Stimulated activated CD4-positive, alpha-beta T cell treated with anti-CD3 and anti-CD28 coated beads, TNF-alpha, amount 100 ng/mL, for 48 hours (primary cell): ENCODE measurements around the gene RIMS1.

Experiments
- DNase-seq, 3 donors: peaks; one replicate each; pipeline ENCODE4 v3.0.0-alpha.2; 2020; ENCODE audit warnings: low read depth in 3 of 3

The RIMS1 gene

DNA sequence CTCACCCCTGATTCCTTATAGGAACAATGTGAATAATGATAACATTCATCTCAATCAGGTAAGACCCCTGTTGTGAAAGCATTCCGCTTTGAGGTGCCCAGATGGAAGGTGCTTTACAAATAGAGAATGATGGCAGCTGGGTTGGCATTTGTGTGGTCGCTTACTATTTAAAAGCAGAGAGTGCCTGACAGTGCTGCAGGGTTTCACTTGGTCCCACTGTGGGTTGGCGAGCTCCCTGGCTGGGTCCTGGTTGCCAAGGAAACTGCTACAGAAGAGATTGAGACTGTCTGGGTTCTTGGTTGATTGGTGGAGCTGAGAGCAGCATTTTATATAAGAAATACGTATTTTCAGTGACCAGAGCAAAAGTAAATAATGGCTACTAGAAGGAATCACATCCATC lies 528.3 kb downstream of the RIMS1 start:
- no peak for DNase-seq

DNA sequence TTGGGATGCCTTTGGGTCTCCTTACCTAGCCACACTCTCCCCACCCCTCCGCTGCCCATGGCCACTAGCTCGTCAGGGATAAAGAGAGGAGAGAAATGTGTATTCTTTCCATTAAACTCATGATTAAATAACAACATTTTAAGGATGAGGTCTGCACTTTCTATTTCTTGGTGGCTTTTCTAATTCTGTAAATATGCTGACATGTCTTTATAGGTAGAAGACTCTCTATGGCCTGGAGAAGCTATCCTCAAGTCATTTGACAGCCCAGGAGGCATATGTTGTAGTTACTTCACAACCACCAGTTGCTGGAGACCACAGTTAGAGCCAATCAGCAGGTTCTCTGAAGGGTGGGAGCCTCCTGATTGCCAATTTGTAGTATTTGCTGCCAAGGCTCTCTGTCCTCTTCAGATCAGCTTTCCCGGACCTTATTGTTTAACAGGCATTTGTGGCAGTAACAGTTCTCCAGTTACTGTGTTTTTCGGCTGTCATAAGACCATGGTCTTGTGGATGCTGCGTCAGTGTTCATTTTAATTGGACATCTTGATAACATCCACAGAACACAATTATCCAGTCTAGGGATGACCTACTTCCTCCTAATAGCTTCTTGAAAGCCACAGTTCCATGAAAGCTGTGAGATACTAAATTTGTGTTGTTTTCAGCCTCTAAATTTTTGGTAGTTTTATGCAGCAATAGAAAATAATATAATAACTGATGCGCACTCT lies 530.6 kb downstream of the RIMS1 start:
- DNase-seq: no peak

DNA sequence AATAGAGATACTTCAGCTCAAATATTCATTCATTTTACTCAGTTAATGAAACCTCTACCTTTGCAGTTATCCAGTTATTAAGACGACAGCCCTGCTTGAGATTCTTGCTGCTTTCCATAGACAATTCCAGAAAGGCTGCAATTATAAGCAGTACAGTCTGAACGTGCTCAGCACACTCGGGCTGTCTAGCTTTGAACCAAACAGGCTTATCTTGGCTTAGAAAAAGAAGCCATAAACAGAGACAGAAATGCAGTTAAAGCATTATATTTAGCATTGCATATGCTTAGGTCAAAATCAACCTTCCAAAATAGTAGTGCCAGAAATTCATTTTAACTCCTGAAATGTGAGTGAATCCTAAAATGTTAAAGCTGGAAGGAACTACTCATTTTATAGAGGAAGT lies 531.4 kb downstream of the RIMS1 start:
- DNase-seq: no peak

DNA sequence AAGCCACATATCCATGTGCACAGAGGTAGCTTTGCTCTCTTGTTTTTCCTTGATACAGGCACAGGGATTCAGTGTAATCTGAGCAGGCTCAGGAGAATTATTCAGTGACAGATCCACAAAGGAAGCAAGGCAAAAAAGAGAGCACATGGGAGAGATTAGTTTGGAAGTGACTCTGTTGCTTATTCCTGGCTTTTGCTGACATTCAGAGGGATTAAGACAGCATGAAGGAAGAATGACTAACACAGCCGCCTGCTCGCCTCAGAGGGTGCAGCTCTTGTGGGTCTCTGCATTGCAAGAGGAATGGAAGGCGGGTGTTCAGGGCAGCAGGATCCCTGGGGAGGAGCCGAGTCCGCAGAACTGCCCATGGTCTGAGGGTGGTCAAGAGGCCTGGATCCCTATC lies 532.1 kb downstream of the RIMS1 start:
- no peak for DNase-seq

DNA sequence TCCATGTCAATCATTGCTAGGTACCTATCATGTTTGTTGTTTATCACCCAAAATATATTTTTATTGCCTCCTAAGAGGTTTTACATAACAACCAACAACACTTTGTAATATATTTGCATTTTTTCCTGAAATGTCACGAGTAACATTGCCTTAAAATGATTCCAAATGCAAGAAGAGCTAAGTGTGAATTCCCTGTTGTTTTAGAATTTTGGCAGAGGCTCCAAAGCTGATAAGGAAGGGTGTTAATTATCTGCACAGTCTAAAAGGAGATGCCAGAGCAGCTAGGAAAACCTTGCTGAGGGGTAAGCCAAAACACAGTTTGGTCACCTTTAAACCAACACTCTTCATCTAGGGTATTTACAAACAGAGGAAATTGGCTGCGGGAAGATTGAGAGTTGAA lies 533.6 kb downstream of the RIMS1 start:
- no peak for DNase-seq

DNA sequence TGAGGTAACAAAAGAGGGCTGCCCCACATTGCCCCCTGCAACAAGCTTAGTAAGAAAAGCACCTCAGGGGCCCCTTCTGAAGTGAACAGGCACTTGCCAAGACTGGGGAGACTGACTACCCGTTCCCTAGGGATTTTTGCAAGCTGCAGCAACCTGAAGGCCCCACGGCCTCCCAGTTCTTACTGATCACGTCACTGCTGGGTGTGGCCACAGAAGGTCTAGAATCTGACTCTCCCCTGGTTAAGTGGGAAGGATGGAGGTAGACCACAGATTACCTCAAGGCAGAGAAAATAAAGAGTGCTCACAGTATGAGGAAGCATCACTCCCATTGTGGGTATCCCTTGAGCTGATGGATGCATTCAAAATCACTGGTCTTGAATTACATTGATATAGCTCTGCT lies 534.1 kb downstream of the RIMS1 start:
- no peak for DNase-seq

DNA sequence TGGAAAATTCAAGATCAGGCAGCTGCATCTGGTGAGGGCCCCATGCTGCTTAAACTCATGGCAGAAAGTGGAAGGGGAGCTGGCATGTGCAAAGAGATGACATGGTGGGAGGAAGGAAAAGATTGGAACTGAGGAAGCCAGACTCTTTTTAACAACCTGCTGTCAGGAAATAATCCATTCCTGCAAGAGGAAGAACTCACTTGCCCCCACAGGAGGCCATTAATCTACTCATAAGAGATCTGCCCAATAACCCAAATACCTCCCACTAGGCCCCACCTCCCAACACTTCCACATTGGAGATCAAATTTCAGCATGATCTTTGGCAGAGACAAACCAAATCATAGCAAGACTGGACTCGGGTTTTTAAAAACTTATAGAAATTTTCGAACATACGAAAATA lies 535.0 kb downstream of the RIMS1 start:
- no peak for DNase-seq

DNA sequence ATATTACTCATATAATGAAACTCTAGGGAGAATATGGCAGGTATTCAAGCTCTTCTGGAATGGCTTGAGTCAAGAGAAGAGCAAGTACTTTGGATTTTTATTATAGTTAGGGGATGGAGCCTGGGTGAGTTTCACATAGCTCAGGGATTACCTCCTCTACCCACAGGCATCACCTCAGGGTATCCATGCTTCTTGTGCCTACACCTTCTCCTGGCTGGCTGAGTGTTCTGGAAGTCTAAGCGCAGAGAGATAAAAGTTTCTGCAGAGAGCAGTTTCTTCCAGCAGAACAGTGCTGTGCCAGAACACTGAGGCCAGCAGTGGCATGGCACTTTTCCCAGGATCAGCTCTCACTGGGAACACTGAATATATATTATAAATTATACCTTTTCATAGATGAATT lies 535.8 kb downstream of the RIMS1 start:
- no peak for DNase-seq

DNA sequence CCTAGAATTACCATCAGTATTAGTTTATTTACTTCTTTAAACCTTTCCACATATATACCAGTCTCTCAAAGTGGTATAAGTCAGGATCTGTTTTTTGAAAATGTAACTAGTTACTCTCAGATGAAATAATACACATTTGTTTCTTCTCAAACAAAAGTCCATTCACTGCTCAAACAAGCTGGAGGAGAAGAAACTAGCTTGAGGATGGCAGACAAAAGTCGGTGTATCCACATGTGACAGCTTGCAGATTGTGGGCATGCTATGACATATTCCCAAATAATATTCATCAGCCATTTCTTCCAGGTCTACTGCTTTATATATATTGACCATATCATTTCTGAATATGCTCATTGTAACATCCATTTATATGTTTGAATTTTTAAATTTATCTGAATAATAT lies 538.1 kb downstream of the RIMS1 start:
- no peak for DNase-seq

DNA sequence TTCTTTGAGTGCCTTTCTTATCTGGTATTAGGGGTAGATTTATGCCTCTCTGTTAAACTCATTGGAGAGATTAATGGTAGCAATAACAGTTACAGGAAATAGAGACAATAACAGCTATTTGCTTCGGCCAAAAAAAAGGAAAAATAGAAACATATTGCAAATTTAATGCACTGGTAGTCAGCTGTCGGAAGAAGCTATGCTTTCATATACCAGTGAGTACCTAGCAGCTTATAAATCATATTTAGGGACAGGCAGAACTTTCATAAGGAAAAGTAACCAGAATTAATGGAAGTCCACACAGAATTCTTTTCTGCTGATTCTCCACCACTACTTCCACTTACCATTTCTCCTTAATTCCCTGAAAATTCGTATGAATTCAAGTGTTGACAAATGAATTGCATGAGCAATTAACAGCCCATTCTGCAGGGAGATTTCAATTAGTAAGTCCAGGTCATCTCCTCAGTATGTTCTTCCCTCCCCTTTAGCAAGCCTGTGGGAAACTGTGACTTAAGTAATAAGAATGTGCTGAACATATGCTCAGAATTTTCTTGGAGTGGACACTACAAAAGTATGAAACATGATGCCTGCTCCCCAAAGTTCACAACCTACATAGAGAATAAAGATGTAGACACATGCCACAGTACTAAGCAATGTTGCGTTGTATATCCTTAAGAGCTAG lies 538.8 kb downstream of the RIMS1 start:
- DNase-seq: no peak

DNA sequence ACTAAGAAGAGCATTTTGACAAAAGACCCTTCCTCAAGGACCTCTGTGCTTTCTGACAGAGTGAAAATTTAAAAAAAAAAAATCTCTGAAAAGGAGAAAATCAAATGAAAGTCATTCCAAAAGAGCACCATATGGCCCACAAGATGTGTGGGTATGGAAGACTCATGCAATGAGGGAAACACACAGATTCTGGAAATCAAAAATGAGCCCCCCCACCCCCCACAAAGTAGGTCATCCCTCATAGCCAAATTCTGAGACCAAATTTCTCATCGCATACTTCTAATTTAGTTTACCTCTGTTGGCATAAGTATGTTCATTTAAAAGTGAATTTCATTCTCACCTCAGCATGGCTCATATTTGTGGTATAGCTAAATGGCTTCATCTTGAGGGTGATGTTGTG lies 554.3 kb downstream of the RIMS1 start:
- DNase-seq: no peak

DNA sequence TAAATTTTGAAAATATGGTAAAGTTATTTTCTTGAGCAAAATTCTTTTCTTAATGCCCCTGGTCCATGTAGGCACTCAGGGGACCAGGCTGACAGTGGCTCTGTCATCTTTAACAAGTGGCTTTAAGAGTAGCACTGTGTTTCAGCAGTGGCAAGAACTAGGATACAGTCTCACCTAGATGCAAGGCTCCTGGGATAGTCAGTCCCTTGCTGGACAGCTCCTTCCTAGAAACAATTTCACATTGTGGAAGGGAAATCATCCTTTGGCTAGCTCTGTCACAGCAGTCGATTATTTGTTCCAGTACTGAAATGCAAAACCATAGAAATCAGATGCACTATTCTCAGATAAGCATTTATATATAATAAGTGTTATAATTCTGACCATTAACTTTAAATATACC lies 560.1 kb downstream of the RIMS1 start:
- DNase-seq: no peak
